Hematopoietic multipotent progenitor cell treated with erythropoietin and hydrocortisone succinate and interleukin-3 and kit ligand, for 6 days (in vitro differentiated cells): Measurements from ENCODE around the gene ACAT1.
"Not testable (repeated sequence)": the region's sequence is repeated elsewhere in the genome, so short reads cannot be mapped to it uniquely, and the experiment has no call there.

Experiments used
- DNase-seq: peaks from one replicate; pipeline ENCODE4 v3.0.0-alpha.2; 2015

ACAT1 gene

DNA sequence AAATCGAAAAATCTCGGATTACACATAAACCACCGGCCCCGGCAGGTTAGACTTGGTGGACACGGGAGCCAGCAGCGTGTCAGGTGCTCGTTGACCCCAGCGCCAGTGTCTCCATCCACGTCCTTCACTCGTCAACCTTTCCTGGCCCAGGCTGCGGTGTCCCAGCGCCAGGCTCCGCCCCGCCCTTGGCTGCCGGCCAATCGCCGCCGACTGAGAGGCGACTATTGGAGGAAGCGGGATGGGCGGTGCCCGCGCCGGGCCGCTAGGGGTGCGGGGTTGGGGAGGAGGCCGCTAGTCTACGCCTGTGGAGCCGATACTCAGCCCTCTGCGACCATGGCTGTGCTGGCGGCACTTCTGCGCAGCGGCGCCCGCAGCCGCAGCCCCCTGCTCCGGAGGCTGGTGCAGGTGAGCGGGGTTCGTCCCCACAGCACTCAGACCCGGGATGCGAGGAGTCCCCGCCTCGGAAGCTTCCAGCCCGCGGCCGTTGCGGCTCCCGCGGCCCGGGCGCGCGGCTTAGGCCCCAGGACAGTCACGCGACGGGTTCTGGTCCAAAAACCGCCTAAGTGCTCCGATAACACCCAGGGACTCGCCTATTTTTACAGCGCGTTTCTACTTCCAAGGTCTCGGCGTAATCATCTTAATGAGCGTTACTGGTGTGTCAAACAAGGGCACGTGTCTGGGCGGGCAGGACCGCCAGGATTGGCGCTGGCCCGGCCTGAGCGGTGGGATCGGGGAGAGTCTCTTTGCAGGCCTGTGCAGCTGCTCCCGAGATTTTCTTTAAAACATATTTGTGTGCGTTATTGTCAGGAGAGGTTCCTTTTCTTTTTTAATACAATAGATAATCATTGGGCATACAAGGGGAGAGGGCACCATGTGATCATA, at the start of gene ACAT1:
ACAT1 (plus strand) TSS at position 294 of the 882 bp plus-strand sequence; CDS start at position 334, 40 bp downstream.
- peak; percentile 97 for DNase-seq

DNA sequence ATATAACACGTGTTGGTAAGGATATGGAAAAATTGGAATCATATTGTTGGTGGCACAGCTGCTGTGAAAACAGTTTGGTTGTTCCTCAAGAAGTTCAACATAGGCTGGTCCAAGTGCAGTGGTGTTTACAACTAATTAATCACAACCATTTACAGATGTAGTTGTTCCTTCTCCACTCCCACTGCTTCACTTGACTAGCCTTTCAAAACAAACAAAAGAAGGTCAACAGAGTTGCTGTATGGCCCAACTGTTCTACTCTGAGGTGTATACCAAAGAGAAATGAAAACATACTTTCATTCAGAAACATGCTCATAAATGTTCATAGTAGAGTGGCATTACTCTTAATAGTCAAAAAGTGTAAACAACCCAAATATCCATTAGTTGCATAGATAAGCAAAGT, 36.6 kb upstream of the ACAT1 start:
- DNase-seq, result no peak

DNA sequence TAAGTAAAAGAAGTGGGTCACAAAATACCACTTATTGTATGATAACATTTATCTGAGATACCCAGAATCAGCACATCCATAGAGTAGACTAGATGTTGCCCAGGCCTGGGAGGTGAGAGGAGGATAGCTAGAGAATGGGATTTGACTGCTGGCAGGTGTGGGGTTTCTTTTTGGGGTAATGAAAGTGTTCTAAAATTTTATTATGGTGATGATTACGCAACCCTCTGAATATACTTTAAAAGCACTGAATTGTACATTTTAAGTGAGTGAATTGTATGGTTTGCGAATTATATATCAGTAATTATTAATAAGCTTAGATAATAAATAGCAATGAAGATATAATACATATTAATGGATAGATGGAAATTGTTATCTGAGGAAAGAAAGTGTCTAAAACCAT, 35.7 kb upstream of the ACAT1 start:
- no peak for DNase-seq

DNA sequence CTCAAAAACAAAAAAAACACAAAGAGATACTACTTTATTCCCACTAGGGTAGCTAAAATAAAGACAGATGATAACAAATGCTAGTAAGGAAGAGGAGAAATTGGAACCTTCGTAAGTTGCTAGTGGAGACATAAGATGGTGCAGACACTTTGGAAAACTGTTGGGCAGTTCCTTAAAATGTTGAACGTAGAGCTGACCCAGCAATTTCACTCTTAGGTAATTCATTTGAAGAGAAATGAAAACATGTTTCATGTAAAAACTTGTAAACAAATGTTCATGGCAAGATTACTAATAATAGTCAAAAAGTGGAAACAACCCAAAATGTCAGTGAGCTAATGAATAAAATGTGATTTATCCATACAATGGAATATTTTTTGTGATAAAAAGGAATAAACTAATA, 29.2 kb upstream of the ACAT1 start:
- DNase-seq, result no peak

DNA sequence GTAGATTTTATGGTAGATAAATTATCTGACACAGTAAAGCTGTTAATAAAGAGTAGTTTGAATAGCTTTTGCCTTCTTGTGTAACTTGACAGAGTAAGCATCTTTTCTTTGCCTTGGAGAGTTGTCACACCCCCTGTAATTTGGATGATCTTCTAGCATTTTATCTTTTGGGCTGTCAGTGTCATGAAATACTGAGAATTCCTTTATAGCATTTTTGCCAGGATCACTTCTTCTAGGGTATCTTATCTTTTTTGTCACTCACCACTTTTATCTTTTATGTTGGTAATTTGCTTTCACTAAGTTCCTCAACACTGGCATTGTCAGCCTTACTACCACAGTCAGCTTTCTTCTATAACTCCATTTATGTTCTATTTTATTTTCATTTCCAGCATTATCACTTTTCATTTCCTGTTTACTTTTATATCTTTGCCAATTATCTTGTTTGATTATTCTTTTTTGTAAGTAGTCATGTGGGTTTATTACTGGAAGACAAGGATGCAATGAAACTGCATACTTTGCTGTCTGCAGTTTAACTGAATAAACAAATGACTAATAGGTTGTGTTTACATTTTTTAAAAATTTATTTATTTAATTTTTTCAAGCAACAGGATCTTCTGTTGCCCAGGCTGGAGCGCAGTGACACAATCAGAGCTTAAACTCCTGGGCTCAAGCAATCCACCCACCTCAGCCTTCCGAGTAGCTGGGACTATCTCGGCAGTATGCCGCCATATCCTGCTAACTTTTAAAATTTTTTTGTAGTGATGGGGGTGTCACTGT, 28.1 kb upstream of the ACAT1 start:
- DNase-seq, result no peak

DNA sequence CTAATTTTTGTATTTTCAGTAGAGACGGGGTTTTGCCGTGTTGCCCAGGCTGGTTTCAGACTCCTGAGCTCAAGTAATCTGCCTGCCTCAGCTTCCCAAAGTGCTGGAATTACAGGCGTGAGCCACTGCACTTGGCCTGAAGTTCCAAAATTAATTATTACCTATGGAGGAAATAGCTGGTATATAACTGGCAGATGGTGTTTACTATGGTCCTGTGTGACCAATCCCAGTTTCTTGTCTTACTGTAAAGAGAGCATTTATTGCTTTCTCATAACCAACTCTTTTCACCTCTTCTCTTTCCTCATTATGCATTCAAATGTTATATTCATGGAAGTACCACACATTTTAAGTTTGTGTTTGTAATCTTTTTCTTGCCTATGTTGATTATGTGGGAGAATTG, 24.2 kb upstream of the ACAT1 start:
- no peak for DNase-seq

DNA sequence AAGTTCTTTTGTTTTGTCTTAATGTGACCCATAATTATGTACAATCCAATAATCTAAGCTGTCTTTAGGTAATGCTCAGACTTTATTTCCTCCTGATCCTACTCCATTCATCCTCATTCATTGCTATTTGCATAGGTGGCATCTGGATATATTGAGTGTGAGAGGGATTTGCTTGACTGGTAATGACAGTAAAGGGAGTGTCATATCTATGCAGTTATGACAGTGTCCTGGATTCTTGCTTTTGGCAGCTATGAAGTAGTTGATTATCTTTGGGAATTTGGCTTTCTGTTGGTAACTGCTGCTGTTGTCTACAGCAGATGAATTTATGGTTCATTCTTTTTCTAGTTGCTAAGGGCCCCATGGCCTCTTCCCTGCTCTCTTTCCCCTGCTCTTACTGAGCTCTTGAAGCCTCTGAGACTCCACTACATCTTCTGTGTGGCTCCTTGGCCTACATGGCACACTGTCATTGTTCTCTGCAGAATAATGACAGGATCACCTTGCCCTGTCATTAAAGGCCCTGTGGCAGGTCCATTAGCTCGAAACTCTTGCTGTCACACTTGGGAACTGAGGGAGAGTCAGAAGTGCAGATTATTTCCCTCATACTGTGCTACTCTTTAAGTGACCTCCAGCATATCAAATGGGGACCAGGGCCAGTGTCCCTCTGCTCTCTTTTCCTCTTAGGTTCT, 20.1 kb upstream of the ACAT1 start:
- DNase-seq, result no peak

DNA sequence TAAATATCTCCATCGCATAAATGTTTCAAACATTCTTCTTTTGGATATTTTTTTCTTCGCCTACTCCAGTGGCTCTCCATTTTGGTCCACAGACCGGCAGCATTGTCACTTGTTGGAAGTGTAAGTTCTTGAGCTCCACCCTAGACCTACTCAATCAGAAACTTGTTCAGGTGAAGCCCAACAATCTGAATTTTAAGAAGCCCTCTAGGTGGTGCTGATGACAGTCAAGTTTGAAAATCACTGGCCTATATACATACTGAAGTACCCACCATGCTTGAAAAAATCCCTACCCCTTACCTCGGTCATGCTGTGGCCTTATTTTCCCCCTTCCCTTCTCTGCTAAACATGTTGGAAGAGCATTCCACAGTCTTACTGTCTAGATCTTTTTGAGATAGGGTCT, 10.2 kb upstream of the ACAT1 start:
- DNase-seq, result no peak

DNA sequence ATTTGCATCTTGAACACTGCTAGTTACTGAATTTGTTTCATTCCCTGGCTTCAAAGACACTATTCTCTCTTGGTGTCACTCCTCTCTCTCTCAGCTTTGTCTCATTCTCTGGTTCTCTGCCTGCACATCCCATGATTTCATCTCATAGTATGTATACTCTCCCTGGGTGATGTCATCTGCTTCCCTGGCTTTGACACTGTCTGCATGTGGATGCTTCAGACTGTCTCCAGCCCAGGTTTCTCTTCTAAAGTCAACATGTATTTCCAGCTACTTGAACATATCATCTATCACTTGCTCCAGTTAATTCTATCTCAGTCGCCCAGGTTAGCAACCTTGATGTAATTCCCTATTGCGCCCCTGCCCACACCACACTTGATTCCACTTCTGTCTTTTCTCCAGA, 9.3 kb upstream of the ACAT1 start:
- DNase-seq, result no peak

DNA sequence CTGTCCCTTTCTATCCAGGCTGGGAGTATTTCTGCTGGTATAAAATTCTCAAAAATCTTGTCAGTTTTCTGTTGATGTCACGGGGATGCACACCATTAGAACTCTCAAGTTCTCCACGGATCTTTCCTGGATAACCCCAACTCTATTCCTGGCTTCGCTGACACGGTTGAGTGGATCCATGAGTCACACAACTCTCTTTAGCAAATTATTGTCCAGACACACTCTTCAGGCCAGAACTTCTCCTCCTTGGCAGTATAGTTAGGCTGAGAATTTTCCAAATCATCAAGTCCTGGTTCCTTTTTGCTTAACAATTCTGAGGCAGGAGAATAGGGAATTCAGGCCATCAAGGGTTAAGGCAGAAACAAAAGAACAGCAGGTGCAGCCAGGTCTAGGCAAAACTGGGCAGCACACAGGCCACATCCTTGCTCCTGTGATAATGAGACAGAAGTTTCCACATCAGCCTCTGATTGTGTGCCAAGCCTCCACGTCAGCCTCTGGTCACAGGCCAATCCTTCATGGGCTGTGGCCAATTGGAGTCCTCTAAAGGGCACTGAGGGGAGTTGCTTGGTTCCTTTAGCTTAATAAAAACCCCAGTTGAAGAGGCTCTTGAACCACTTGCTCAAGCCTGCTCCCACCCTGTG, 5.7 kb upstream of the ACAT1 start:
- peak; percentile 82 for DNase-seq

DNA sequence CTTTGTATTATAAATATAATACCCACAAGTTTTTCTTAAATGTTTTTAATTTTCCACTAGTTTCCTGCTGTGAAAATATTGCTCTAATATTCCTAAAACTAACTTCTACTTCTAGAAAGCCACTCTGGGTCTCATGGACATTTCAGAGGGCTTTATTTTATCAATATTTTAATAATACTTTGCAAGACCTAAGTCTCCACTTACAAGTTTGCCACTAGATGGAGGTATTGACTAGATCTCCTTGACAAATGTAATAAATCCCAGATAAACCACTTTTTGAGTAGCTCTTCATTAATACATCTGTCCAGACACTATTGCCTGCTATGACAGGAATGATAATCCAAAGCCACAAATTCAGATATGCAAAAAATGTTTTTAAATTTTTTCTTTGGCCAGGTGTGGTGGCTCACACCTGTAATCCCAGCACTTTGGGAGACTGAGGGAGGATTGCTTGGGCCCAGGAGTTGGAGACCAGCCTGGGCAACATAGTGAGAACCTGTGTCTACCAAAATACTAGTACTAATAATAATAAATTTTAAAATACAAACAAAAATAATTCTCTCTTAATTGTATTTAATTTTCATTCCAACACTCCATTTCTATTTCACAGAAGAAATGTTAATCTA, 3.5 kb upstream of the ACAT1 start:
- peak; percentile 90 for DNase-seq

DNA sequence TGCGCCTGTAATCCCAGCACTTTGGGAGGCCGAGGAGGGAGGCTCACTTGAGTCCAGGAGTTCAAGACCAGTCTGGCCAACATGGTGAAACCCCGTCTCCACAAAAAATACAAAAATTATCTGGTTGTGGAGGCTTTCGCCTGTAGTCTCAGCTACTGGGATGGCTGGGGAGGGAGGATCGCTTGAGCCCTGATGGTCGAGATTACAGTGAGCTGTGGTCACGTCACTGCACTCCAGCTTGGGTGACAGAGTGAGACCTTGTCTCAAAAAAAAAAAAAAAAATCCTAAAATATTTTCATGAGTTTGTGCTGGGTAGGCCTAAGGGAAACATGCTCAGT, 462 bp upstream of the ACAT1 start:
- DNase-seq, result not testable (repeated sequence)

DNA sequence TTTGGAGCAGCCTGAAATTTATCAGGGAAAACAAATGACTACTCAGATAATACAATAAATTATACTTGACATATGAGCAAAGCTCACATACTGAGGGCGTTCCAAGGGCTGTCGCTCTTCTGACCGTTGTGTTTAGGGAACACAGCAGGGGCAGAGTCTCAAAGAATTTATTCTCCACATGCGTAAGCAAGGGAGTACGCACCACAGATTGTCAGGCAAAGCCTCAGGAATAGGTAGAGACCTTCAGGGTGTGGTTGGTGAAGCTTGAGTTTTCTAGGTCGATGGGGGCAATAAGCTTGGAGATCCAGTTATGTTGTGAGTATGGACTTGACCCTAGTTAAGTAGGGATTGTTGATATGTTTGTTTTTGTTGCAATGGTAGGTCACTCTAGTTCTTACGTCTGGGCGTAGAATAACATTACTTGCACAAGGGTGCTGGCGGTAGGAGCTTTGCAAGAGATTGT, 830 bp downstream of the ACAT1 start:
- no peak for DNase-seq

DNA sequence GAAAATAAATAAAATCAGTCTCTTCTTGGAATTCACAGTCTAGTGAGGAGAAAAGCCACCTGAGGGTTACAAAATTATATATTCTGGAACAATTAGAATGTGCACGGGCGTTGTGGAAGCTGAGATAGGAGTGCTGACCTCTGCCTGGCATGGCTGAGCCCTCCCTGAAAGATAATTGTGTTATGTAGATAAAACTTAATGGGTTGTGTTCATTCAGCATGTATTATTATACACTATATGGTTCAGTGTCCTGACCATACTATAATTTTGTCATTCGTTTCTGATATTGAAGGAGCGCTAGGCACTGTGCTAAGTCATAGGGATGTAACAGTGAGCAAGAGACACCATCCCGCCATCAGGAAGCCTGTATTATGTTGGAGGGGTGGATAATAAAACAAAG, 3.7 kb downstream of the ACAT1 start:
- DNase-seq, result peak; percentile 65

DNA sequence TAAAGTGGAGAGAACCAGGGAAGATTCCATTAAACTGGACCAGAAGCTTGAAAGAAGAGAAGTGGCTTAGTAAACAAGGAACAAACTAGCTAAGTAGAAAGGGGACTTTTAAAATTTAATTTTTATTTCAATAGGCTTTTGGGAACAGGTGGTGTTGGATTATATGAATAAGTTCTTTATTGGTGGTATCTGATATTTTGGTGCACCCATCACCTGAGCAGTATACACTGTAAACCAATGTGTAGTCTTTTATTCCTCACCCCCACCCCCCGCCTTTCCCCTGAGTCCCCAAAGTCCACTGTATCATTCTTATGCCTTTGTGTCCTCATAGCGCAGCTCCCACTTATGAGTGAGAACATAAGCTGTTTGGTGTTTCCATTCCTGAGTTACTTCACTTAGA, 7.4 kb downstream of the ACAT1 start:
- no peak for DNase-seq

DNA sequence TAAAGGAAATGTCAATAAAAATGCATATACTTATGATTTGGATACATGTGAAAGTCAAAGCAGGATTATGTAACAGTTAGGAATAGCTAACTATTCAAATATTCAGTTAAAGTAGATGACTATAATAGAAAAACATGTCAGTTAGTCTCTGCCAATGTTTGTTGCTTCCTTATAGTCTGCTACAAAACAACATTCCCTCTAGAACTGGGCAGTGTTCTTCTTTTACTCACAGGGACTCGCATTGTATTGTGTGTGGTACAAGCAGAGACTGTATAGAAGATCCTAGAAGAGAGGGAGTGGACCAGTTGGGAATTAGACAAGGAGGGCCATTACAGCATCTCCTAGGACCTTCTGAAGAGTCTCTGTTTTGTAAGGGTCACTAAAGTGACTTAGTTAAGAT, 10.6 kb downstream of the ACAT1 start:
- no peak for DNase-seq

DNA sequence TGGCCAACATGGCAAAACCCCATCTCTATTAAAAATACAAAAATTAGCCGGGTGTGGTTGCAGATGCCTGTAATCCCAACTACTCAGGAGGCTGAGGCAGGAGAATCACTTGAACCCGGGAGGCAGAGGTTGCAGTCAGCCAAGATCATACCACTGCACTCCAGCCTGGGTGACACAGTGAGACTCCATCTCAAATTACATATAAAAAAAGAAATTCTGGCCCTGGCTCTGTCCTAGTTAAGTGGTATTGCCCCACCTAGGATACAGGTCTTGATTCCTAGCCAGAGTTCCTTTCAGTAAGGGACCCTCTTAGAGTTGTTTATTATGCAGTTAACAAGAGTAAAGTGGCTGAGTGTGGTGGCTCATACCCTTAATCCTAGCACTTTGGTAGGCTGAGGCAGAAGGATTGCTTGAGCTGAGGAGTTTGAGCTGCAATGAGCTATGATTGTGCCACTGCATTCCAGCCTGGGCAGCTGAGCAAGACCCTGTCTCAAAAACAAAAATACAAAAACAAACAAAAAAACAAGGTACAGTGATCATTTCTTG, 11.7 kb downstream of the ACAT1 start:
- DNase-seq, result not testable (repeated sequence)

DNA sequence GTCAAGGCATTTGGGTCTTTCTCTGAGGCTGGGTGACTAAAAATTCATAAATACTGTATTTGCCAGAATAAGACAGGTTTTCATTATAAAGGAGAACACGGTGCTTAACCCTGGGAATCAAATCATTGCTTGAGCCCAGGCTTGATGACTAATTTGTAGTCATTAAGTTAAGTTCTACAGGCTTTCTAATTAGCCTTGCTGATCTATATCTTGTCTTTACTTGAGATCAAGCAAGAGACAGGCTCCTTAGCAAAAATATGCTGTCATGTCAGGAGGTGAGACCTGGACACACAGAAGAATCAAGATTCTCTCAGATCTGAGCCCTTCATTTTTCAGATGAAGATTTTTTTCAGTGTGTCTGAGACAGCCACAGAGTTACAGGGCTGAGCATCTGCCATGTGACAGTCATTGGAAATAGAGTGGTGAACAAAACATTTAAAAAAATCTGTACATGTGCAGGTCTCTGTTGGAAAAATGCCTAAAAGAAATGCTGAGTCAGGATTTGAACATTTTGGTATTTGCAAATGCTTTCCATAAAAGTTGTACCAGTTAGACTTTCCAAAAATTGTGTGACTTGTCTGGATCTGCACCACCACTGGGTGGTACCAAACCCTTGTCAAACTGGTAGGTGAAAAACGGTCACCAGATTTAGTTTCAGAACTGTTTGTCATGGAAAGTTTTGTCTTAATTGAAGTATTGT, 14.6 kb downstream of the ACAT1 start:
- peak; percentile 52 for DNase-seq

DNA sequence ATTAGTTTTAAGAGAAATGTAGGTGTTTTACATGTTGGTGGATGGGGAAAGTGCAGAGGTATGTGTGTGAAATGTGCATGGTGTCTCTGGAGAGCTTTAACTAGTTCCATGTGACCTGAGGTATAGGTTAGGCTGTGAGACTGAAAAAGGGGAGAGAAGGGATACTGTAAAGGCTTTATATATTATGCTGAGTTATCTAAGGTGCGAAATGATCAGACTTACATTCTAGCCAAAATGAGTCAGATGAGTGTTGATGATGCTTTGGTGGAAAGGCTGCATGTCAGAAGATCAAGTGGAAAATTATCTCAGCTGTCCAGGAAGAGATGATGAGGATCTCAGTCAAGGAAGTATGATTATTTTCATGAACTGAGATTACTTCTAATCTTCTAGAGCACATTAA, 15.8 kb downstream of the ACAT1 start:
- DNase-seq, result no peak

DNA sequence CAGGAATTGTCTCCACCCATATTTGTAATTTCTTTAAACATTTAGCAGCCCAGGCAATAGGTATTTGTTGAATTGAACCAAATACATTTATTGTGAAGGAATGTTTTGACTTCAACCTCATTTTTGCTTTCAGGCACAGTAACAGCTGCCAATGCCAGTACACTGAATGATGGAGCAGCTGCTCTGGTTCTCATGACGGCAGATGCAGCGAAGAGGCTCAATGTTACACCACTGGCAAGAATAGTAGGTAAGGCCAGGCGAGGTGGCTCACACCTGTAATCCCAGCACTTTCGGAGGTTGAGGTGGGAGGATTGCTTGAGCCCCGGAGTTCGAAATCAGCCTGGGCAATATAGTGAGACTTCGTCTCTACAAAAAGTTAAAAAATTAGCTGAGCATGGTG, 20.9 kb downstream of the ACAT1 start:
- no peak for DNase-seq

DNA sequence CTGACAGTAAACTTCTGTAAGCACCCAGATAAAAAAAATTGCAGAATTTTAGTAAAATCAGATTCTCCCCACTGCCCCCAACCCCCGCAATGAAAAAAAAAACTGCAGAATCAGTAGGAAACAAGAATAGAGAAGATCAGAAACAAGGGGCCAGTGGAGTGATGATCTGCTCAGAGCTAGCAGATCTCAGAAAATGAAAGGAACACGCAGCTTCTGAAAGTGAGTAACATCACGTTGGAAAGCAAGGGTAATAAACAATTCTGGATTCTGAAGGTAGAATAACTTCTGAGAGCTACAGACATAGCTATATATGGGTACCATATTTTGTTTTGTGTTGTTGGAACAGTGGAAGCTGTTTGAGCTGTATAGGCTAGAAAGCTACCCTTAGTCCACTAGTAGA, 23.2 kb downstream of the ACAT1 start:
- no peak for DNase-seq

DNA sequence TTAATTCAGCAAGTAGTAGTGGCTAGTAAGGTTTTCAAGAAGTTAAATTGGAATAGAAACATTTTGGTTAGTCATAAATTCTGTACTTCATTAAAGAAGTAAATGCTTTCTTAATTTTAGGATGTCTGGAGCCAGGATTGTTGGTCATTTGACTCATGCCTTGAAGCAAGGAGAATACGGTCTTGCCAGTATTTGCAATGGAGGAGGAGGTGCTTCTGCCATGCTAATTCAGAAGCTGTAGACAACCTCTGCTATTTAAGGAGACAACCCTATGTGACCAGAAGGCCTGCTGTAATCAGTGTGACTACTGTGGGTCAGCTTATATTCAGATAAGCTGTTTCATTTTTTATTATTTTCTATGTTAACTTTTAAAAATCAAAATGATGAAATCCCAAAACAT, 25.8 kb downstream of the ACAT1 start:
- no peak for DNase-seq
